Hepatocyte (in vitro differentiated cells): ENCODE results near the gene EGLN1. TPM values are rescaled to one million over a fixed set of nuclear protein-coding genes. Genes with fewer than 3 reads are reported as not detected.

ENCODE experiments used
- DNase-seq: peaks from one replicate; pipeline ENCODE4 v3.0.0-alpha.2; 2016; ENCODE audit warnings: low spot score
- H2AFZ ChIP-seq: fragments of 200-600 bp; sonication (generic); 2 replicates; pipeline ENCODE4 v1.6.0; 2016; ENCODE audit warnings: antibody characterized with exemption, mild to moderate bottlenecking
- H3K27ac ChIP-seq: fragments of 200-600 bp; sonication (generic); 2 replicates; pipeline ENCODE4 v1.5.1; 2016; ENCODE audit warnings: mild to moderate bottlenecking
- H3K27me3 ChIP-seq: fragments of 200-600 bp; sonication (generic); 2 replicates; pipeline ENCODE4 v1.6.1; 2016
- H3K36me3 ChIP-seq: fragments of 200-600 bp; sonication (generic); replicated peaks from 2 replicates; pipeline ENCODE4 v1.5.1; 2016; ENCODE audit warnings: low read depth; ENCODE audit not compliant: insufficient read depth
- H3K4me1 ChIP-seq: fragments of 200-600 bp; sonication (generic); 2 replicates; pipeline ENCODE4 v1.5.1; 2016; ENCODE audit warnings: mild to moderate bottlenecking, moderate library complexity; ENCODE audit not compliant: insufficient read depth
- H3K4me2 ChIP-seq: fragments of 200-600 bp; sonication (generic); 2 replicates; pipeline ENCODE4 v1.6.0; 2016
- H3K4me3 ChIP-seq: fragments of 200-600 bp; sonication (generic); 2 replicates; pipeline ENCODE4 v1.5.1; 2016; ENCODE audit warnings: mild to moderate bottlenecking
- H3K79me2 ChIP-seq: fragments of 200-600 bp; sonication (generic); 2 replicates; pipeline ENCODE4 v1.6.0; 2017; ENCODE audit warnings: mild to moderate bottlenecking
- H3K9me2 ChIP-seq: fragments of 200-600 bp; sonication (generic); replicated peaks from 2 replicates; pipeline ENCODE4 v1.6.0; 2017; ENCODE audit warnings: mild to moderate bottlenecking; ENCODE audit not compliant: insufficient read depth
- H3K9me3 ChIP-seq: fragments of 200-600 bp; sonication (generic); 2 replicates; pipeline ENCODE4 v1.5.1; 2016; ENCODE audit warnings: low read depth, mild to moderate bottlenecking
- H4K20me1 ChIP-seq: fragments of 200-600 bp; sonication (generic); 2 replicates; pipeline ENCODE4 v1.6.0; 2016; ENCODE audit warnings: mild to moderate bottlenecking; ENCODE audit not compliant: insufficient read depth, poor library complexity, severe bottlenecking
- EZH2 ChIP-seq: fragments of 200-600 bp; sonication (generic); IDR thresholded peaks from 2 replicates; pipeline ENCODE4 v1.6.1; 2016; ENCODE audit warnings: antibody characterized with exemption, mild to moderate bottlenecking, borderline replicate concordance
- EZH2phosphoT487 ChIP-seq: fragments of 200-600 bp; sonication (generic); IDR thresholded peaks from one replicate; pipeline ENCODE4 v1.6.1; 2018; ENCODE audit warnings: antibody characterized with exemption, mild to moderate bottlenecking, low read depth, moderate library complexity; ENCODE audit not compliant: unreplicated experiment, severe bottlenecking
- WGBS: methylation state at CpG from one replicate; pipeline ENCODE4 v1.1.6; 2016; ENCODE audit warnings: low lambda C conversion rate; ENCODE audit errors: missing lambda C conversion rate; 5-methylcytosine and 5-hydroxymethylcytosine counted together
- polyA plus RNA-seq: library from polyadenylated mRNA; unstranded; fragments of >200 nt; fragmentation: Nextera tagmentation; extraction: Ambion mirVana; gene quantifications from 2 replicates; pipeline ENCODE4 v1.2.1, GENCODE V29; 2016
- total RNA-seq: library from RNA; depleted of rRNA; stranded (reverse); fragments of >200 nt; gene quantifications from 2 replicates; pipeline ENCODE4 v1.2.3, GENCODE V29; 2014
- TF ChIP-seq, protein P1 (sequence below): fragments of 200-600 bp; sonication (generic); IDR thresholded peaks from 2 replicates; pipeline ENCODE4 v1.5.1; 2016; ENCODE audit warnings: antibody characterized with exemption, mild to moderate bottlenecking; ENCODE audit not compliant: poor library complexity

The EGLN1 gene
- total and polyA plus RNA-seq, 2 experiments from 2014 or later, result 20.5 to 36.5 TPM

DNA sequence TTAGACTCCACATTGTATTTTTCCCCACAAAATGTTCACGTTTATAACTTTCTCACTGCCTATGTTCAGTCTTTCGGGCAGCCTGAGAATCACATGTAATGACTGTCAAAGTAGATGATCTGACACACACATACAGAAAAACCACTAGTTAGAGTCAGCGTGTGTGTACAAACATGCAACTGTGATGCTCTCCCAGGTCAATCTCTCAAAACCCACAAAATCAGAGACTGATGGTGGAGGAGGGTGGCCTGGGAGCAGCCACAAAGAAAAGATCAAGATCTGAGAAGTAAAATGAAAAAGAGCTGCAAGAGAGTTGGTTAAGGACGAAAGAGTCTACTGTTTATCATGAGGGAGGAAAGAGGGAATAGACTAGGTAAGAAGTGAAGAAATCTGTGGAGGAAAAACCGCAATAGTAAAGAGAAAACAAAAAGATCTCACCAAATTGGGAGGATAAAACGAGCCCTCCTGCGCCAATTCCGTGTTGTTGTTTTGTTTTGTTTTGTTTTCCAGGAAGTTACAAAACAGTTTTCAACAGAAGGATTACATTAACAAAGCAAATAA, 2.3 kb downstream of the EGLN1 start:
- Histone ChIP-seq H3K36me3 (no peaks in the 10 kb centered on the region), H3K4me2 (peak overlapping the region; percentile 84), H3K4me3 (peak overlapping the region; percentile 43), H4K20me1 (peaks cover 56% of the 10 kb centered on the region), H3K27me3 (no peaks in the 10 kb centered on the region), H3K27ac (peak overlapping the region; percentile 95), H3K79me2 (peaks cover 63% of the 10 kb centered on the region), H3K4me1 (peaks cover 28% of the 10 kb centered on the region), H3K9me3 (no peaks in the 10 kb centered on the region), H2AFZ (no peak overlapping the region), H3K9me2 (no peaks in the 10 kb centered on the region)
- DNase-seq, result no peak
- TF ChIP-seq EZH2 (no peak), EZH2phosphoT487 (no peak)
- TF ChIP-seq, protein P1, sequence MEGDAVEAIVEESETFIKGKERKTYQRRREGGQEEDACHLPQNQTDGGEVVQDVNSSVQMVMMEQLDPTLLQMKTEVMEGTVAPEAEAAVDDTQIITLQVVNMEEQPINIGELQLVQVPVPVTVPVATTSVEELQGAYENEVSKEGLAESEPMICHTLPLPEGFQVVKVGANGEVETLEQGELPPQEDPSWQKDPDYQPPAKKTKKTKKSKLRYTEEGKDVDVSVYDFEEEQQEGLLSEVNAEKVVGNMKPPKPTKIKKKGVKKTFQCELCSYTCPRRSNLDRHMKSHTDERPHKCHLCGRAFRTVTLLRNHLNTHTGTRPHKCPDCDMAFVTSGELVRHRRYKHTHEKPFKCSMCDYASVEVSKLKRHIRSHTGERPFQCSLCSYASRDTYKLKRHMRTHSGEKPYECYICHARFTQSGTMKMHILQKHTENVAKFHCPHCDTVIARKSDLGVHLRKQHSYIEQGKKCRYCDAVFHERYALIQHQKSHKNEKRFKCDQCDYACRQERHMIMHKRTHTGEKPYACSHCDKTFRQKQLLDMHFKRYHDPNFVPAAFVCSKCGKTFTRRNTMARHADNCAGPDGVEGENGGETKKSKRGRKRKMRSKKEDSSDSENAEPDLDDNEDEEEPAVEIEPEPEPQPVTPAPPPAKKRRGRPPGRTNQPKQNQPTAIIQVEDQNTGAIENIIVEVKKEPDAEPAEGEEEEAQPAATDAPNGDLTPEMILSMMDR, result no peak
- WGBS, result 24% methylated on average over 8 of the region's 8 CpGs

DNA sequence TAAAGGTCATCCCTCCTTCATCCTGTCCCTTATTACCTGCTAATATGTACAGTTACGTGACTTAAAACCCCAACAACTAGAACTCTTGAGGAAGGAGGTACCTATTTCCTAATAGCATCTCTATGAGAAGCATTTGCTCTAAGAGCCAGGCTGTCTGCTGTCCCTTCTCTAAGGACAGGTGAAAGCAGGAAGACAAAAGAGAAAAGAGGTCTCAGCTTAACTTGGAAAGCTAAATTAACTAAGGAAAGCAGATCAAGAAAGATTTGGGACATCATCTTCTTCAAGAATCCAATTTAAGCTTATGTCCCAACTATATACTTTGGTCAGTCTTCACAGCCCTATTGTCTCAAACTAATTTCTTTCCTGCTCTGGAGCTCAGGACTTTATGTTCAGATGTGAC, 2.9 kb downstream of the EGLN1 start:
- no peak overlapping the region for H3K27ac ChIP-seq
- H3K79me2 ChIP-seq, result peaks cover 70% of the 10 kb centered on the region
- H3K27me3 ChIP-seq, result no peaks in the 10 kb centered on the region
- TF ChIP-seq, protein P1, result no peak
- TF ChIP-seq EZH2phosphoT487 (no peak), EZH2 (no peak)
- peak overlapping the region; percentile 84 for H3K4me2 ChIP-seq
- WGBS, result 63% methylated on average over 1 of the region's 1 CpG
- no peaks in the 10 kb centered on the region for H3K9me2 ChIP-seq
- H4K20me1 ChIP-seq, result peaks cover 61% of the 10 kb centered on the region
- no peak for DNase-seq
- H3K36me3 ChIP-seq, result no peaks in the 10 kb centered on the region
- peaks cover 28% of the 10 kb centered on the region for H3K4me1 ChIP-seq
- H3K4me3 ChIP-seq, result peak overlapping the region; percentile 43
- H2AFZ ChIP-seq, result no peak overlapping the region
- no peaks in the 10 kb centered on the region for H3K9me3 ChIP-seq

DNA sequence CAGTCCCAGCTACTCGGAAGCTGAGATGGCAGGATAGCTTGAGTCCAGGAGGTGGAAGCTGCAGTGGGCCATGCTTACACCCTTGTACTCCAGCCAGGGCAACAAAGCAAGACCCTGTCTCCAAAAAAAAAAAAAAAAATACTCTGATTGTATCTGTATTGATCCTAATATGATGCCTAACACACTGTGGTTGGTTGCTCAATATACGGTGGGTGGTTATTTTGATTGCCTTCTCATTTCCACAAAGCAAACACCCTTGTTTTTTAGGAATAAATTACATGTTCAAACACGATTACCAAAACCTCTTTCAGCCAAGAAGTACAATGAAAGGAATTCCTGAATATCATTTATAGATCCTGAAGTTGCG, 3.4 kb downstream of the EGLN1 start:
- Histone ChIP-seq H3K79me2 (peaks cover 74% of the 10 kb centered on the region), H3K4me3 (peak overlapping the region; percentile 43), H3K27ac (no peak overlapping the region), H3K4me2 (peak overlapping the region; percentile 84), H3K27me3 (no peaks in the 10 kb centered on the region), H3K9me2 (no peaks in the 10 kb centered on the region), H3K9me3 (no peaks in the 10 kb centered on the region), H3K4me1 (peaks cover 28% of the 10 kb centered on the region), H3K36me3 (no peaks in the 10 kb centered on the region), H2AFZ (no peak overlapping the region), H4K20me1 (peaks cover 65% of the 10 kb centered on the region)
- TF ChIP-seq, protein P1, result no peak
- TF ChIP-seq EZH2 (no peak), EZH2phosphoT487 (no peak)
- 82% methylated on average over 4 of the region's 4 CpGs for WGBS
- DNase-seq, result no peak
